Measurements from ENCODE around the gene ZNF221. TPM values are rescaled to one million over a fixed set of nuclear protein-coding genes. Genes with fewer than 3 reads are reported as not detected.

Gene ZNF221
- 1.2 and 2.3 TPM in 2 replicates for total RNA-seq

DNA sequence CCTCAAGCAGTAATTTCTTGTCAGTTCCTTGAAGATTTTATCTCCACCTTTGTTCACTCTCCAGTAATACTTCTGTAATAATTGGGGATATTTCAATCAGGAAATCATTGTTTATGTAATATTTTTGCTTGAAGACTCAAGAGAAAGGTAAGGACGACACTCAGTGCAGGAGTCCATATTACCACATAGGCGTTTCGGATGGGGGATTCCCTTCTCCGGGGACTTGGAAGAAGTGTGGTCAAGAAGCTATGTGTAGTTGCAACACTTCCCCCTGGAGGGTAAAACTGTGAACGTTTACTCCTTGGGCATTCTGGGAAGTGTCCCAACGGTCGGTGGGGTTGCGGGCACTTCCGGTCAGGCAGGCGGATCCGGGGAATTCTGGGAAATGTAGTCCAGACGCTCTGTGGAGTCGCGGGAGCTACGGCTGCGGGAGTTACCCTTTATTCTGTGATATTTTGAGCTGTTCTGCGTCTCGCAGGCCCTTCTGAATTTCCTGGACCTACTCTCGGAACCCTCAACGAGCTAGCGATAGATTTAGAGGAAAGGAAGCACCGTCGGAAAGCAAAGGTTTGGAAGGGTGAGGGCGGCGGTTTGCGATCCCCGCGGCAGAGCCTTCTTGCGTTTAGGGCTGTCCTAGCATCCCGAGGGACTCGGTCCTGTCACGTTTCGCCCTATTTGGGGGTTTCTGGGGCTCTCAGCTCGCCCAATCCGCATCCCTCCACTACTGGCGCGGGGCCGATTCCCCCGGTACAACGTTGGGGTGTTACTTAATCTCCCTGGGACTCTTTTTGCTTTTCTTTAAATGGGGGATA, at the start of gene ZNF221:
Gene ZNF221, plus strand, starts transcription at position 395 of the 812 bp plus-strand sequence. CDS start 11,499 bp downstream, outside the sequence.

DNA sequence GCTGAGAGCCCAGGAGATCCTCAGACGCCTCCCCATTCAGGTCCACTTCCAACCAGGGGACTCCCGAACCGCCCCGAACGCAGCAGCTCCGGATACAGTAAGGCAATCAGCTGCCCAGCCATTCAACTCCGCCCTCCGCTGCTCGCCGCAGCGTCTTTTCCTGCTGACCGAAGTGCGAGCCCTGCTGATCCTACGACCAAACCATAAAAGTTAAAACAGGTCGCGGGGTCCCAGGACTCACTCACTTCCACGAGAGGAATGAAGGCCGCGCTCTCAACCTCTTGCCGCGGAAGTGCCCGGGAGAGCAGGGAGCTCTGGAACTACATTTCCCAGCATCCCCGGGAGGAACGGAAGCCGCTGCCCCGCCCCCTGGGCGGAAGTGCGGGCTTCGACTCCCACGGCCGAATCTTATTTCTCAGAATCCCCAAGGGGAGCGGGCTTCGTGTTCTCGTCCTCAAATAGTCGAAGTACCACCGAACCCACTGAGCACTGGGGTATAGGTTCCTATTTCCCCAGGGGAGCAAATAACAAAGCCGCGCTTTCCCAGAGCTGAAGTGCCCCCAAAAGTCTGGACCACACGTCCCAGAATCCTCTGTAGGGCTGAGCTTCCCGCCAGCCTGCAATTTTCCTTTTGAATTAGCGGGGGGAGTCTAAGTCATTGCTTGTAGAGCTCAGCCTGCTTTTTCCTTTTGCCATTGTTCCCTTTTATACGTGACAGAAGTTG, 15.9 kb upstream of the ZNF221 start, which contains the start of gene ZNF45:
Gene ZNF45, minus strand, starts transcription at position 298 of the 724 bp plus-strand sequence. CDS start 13,097 bp downstream, outside the sequence.

DNA sequence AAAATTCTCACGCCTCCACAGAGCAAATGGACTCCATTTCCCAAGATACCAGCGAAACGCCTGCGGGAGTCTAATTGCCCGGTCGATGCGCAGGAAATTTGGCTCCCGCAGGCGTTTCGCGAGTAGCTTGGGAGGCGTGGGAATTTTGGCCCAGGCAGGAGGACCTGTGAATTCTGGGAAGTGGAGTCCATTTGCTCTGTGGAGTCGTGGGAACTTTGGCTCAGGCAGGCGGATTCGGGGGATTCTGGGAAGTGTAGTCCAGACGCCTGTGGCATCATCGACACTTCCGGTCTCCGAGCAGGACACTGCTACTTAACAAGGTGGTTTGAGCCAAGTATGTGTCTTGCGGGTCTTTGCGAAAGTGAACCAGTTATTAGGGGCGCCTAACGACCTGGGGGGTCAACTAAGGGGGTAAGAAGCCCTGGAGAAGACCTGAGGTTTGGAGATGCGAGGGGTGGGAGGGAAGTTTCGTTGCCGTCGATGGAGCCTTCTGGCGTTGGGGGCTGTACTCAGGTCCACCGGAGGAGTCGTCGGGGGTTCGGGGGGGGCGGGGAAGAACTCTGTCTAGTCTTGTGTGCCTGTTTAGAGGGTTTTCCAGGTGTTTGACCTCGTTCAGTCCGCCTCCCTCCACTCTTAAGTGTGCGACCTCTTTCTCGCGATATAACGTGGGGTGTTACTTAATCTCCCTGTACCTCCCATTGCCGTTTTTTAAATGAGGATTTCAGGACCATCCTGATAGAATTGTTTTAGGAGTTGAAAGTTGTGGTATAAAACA, 33.1 kb downstream of the ZNF221 start, which contains the start of gene ZNF155:
Gene ZNF155, plus strand, starts transcription at position 277 of the 775 bp plus-strand sequence. CDS start 4,356 bp downstream, outside the sequence.

DNA sequence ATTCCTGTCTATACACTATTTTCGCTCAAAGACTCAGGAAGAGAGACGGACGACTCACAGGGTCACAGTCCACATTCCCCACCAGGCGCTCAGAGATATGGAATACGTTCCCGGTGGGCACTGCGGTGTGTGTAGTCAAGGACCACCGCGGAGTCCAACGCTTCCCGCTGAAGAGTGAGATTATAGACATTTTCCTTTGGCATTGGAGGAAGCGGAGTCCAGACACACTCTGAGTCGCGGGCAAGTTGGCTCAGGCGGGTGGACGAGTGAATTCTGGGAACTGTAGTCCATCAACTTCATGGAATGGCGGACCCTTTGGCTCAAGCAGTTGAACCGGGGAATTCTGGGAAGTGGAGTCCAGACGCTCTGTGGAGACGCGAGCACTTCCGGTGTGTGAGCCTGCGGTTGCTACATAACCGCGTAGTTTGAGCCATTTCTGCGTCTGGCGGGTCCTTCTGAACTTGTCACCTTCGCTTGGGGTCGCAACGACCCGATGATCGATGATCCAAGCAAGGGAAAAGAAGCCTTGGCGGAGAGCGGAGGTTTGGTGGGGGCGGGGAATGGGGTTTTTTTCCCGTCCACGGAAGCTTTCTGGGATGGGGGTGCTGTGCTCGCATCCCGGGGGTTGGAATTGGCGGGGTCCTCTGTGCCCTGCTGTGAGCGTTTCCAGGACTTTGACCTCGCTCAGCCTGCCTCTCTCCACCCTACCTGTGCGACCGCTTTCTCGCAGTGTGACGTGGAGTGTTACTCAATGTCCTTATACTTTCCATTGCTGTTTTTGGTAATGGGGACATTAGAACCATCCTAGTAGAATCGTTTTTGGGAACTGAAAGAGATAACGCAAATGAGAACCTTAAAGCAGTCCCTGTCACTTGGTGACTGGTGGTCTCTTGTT, 51.8 kb downstream of the ZNF221 start, which contains the start of gene ZNF230:
Gene ZNF230, plus strand, starts transcription at position 392 of the 895 bp plus-strand sequence. CDS start 4,122 bp downstream, outside the sequence.

Other genes with a start within 250 kb of the ZNF221 start
- not detected in 2 replicates for gene IRGC, start 235.2 kb upstream of the ZNF221 start, total RNA-seq
- gene SMG9, start 196.3 kb upstream of the ZNF221 start, total RNA-seq, result 10.6 and 12.4 TPM in 2 replicates
- 0.89 and 1.7 TPM in 2 replicates for gene KCNN4, start 170.3 kb upstream of the ZNF221 start, total RNA-seq
- gene LYPD5, start 148.8 kb upstream of the ZNF221 start, total RNA-seq, result not detected in 2 replicates
- gene ZNF283, start 123.9 kb upstream of the ZNF221 start, total RNA-seq, result 0.86 and 10.6 TPM in 2 replicates
- 1.2 and 2.0 TPM in 2 replicates for gene ZNF404, start 67.3 kb upstream of the ZNF221 start, total RNA-seq
- 5.8 and 6.4 TPM in 2 replicates for gene ZNF45, start 15.9 kb upstream of the ZNF221 start, total RNA-seq
- 2.0 and 8.0 TPM in 2 replicates for gene ZNF155, start 33.0 kb downstream of the ZNF221 start, total RNA-seq
- gene ZNF230, start 51.7 kb downstream of the ZNF221 start, total RNA-seq, result 0.58 and 1.9 TPM in 2 replicates
- gene ZNF222, start 74.2 kb downstream of the ZNF221 start, total RNA-seq, result 1.2 and 5.2 TPM in 2 replicates
- 2.6 and 5.1 TPM in 2 replicates for gene ZNF223, start 100.8 kb downstream of the ZNF221 start, total RNA-seq
- gene ZNF284, start 120.9 kb downstream of the ZNF221 start, total RNA-seq, result 1.4 and 1.6 TPM in 2 replicates
- gene ZNF224, start 143.1 kb downstream of the ZNF221 start, total RNA-seq, result 3.2 and 6.0 TPM in 2 replicates
- 4.6 and 7.5 TPM in 2 replicates for gene ZNF225, start 162.2 kb downstream of the ZNF221 start, total RNA-seq
- gene ZNF234, start 190.3 kb downstream of the ZNF221 start, total RNA-seq, result 1.9 and 2.3 TPM in 2 replicates
- 17.6 and 27.6 TPM in 2 replicates for gene ZNF226, start 213.9 kb downstream of the ZNF221 start, total RNA-seq

Data from myometrial cell (primary cell).